Gastroesophageal sphincter (tissue), 4 donors: Measurements from ENCODE around the gene COL4A2. TPM values are rescaled to one million over a fixed set of nuclear protein-coding genes. Genes with fewer than 3 reads are reported as not detected.

Experiments used
- ATAC-seq: fragments of 150-250 bp; one replicate; pipeline ENCODE4 v1.9.1; 2016; ENCODE audit warnings: mild to moderate bottlenecking, moderate library complexity
- H3K27ac ChIP-seq, 4 donors: fragments of 200-600 bp; sonication (generic) in 3 of 4; 1 replicate in 3 of 4; 2 replicates in 1 of 4; pipeline ENCODE4 v1.5.1; 2016 to 2019
- H3K27me3 ChIP-seq: fragments of 200-600 bp; sonication (generic); one replicate; pipeline ENCODE4 v1.5.1; 2019
- H3K36me3 ChIP-seq, 2 donors: fragments of 200-600 bp; sonication (generic); one replicate each; pipeline ENCODE4 v1.5.1; 2019; ENCODE audit warnings: control low read depth in 1 of 2
- H3K4me1 ChIP-seq, 3 donors: fragments of 200-600 bp; sonication (generic); 1 replicate in 2 of 3; 2 replicates in 1 of 3; pipeline ENCODE4 v1.5.1; 2016 to 2019; ENCODE audit warnings: control low read depth in 2 of 3
- H3K4me3 ChIP-seq, 2 donors: fragments of 200-600 bp; sonication (generic); one replicate each; pipeline ENCODE4 v1.5.1; 2019; ENCODE audit warnings: mild to moderate bottlenecking in 1 of 2, moderate library complexity in 1 of 2
- H3K9me3 ChIP-seq, 3 donors: fragments of 200-600 bp; sonication (generic); one replicate each; pipeline ENCODE4 v1.5.1; 2017 to 2019; ENCODE audit warnings: control low read depth in 2 of 3
- CTCF ChIP-seq, 4 experiments: fragments of 200-600 bp in 2 of 4; fragments of 450-650 bp in 2 of 4; sonication (generic) in 1 of 4; IDR thresholded peaks; one replicate each; pipeline ENCODE4 v1.5.1; 2017 to 2019; ENCODE audit warnings: antibody characterized with exemption in 4 of 4, mild to moderate bottlenecking in 2 of 4, moderate library complexity in 2 of 4
- EP300 ChIP-seq: sonication (generic); formaldehyde crosslinking; IDR thresholded peaks from one replicate; pipeline ENCODE4 v1.6.1; 2017; ENCODE audit warnings: antibody characterized with exemption, mild to moderate bottlenecking
- POLR2A ChIP-seq, 2 donors: fragments of 450-650 bp; IDR thresholded peaks; one replicate each; pipeline ENCODE4 v1.6.1; 2017; ENCODE audit warnings: antibody characterized with exemption in 2 of 2, mild to moderate bottlenecking in 2 of 2, moderate library complexity in 1 of 2
- POLR2AphosphoS5 ChIP-seq: sonication (generic); formaldehyde crosslinking; IDR thresholded peaks from one replicate; pipeline ENCODE4 v1.6.1; 2017; ENCODE audit warnings: antibody characterized with exemption
- WGBS, 2 donors: methylation state at CpG; one replicate each; pipeline ENCODE4 v1.1.5; 2018; ENCODE audit warnings: low coverage in 1 of 2; 5-methylcytosine and 5-hydroxymethylcytosine counted together
- total RNA-seq, 4 donors: library from RNA; depleted of rRNA; stranded (reverse); fragments of >200 nt; gene quantifications; one replicate each; pipeline ENCODE4 v1.1.0, GENCODE V29; 2016

Gene COL4A2
- total RNA-seq, 4 donors from 2014 or later = 478 to 945 (median 543) TPM

GRCh38 chr13:110359840-110360301 is 52.8 kb downstream of the COL4A2 start:
- no peaks in the 10 kb centered on the region for H3K27me3 ChIP-seq
- no peaks in the 10 kb centered on the region for H3K9me3 ChIP-seq
- peaks cover 4 to 70% (median 23%) of the 10 kb centered on the region in 3 donors for H3K4me1 ChIP-seq
- TF ChIP-seq POLR2A (IDR thresholded peaks at IDR 0.05) = no peak
- no peak for TF ChIP-seq EP300
- no peak for TF ChIP-seq CTCF (IDR thresholded peaks at IDR 0.05)
- TF ChIP-seq POLR2AphosphoS5 = no peak
- 33 to 36% methylated on average over 6 to 7 of the region's 7 CpGs for WGBS, 2 donors
- H3K36me3 ChIP-seq = peaks cover 0 to 18% of the 10 kb centered on the region in 2 donors
- ATAC-seq = no peak
- peak overlapping the region; percentile 50 to 99 (median 92) for H3K27ac ChIP-seq
- no peak overlapping the region for H3K4me3 ChIP-seq

- 37 to 38% methylated on average over 4 to 7 of the region's 11 CpGs for WGBS, 2 donors
- H3K27me3 ChIP-seq = no peaks in the 10 kb centered on the region
- TF ChIP-seq POLR2A (IDR thresholded peaks at IDR 0.05) (no peak), POLR2AphosphoS5 (no peak), CTCF (IDR thresholded peaks at IDR 0.05) (no peak), EP300 (no peak)
- no peak for ATAC-seq
- H3K4me1 ChIP-seq = peaks cover 4 to 74% (median 23%) of the 10 kb centered on the region in 3 donors
- peaks cover 0 to 18% of the 10 kb centered on the region in 2 donors for H3K36me3 ChIP-seq
- no peaks in the 10 kb centered on the region for H3K9me3 ChIP-seq
- peak overlapping the region; percentile 50 to 99 (median 92) for H3K27ac ChIP-seq
- H3K4me3 ChIP-seq = no peak overlapping the region
These were observed 53.5 kb downstream of the COL4A2 start for GRCh38 chr13:110360598-110360997.

GRCh38 chr13:110361365-110361911 is 54.4 kb downstream of the COL4A2 start:
- Histone ChIP-seq H3K4me3 (no peak overlapping the region), H3K27me3 (no peaks in the 10 kb centered on the region), H3K27ac (peak overlapping the region; percentile 50 to 99 (median 92)), H3K4me1 (peaks cover 4 to 75% (median 21%) of the 10 kb centered on the region in 3 donors), H3K36me3 (peaks cover 0 to 18% of the 10 kb centered on the region in 2 donors), H3K9me3 (no peaks in the 10 kb centered on the region)
- TF ChIP-seq POLR2A (IDR thresholded peaks at IDR 0.05) = no peak
- no peak for TF ChIP-seq CTCF (IDR thresholded peaks at IDR 0.05)
- peak; percentile 40 for TF ChIP-seq POLR2AphosphoS5
- peak; percentile 38 for TF ChIP-seq EP300
- ATAC-seq = peak; percentile 82
- WGBS, 2 donors = 20 to 21% methylated on average over 1 to 2 of the region's 10 CpGs

GRCh38 chr13:110363010-110363409 is 55.9 kb downstream of the COL4A2 start:
- Histone ChIP-seq H3K4me1 (peaks cover 4 to 89% (median 21%) of the 10 kb centered on the region in 3 donors), H3K4me3 (no peak overlapping the region), H3K9me3 (no peaks in the 10 kb centered on the region), H3K27me3 (no peaks in the 10 kb centered on the region), H3K36me3 (peaks cover 0 to 10% of the 10 kb centered on the region in 2 donors), H3K27ac (peak overlapping the region in 3 of 4 donors; percentile 91 to 99 (median 94))
- TF ChIP-seq CTCF (IDR thresholded peaks at IDR 0.05) (peak in 1 of 4 experiments; percentile 13), POLR2AphosphoS5 (no peak), EP300 (no peak), POLR2A (IDR thresholded peaks at IDR 0.05) (no peak)
- 69 to 81% methylated on average over 6 of the region's 8 CpGs for WGBS, 2 donors
- no peak for ATAC-seq

GRCh38 chr13:110364081-110364480 is 57.0 kb downstream of the COL4A2 start:
- H3K9me3 ChIP-seq = no peaks in the 10 kb centered on the region
- no peak for TF ChIP-seq CTCF (IDR thresholded peaks at IDR 0.05)
- TF ChIP-seq POLR2AphosphoS5 = no peak
- no peak for TF ChIP-seq POLR2A (IDR thresholded peaks at IDR 0.05)
- TF ChIP-seq EP300 = no peak
- no peak overlapping the region for H3K4me3 ChIP-seq
- no peaks in the 10 kb centered on the region for H3K27me3 ChIP-seq
- ATAC-seq = no peak
- WGBS, 2 donors = 48 to 54% methylated on average over 3 to 5 of the region's 5 CpGs
- no peaks in the 10 kb centered on the region for H3K36me3 ChIP-seq
- peaks cover 4 to 93% (median 21%) of the 10 kb centered on the region in 3 donors for H3K4me1 ChIP-seq
- peak overlapping the region in 3 of 4 donors; percentile 91 to 99 (median 94) for H3K27ac ChIP-seq
